Rectal smooth muscle tissue (tissue), 1 donor: ENCODE results near the gene BSN.
A peak's percentile ranks its signal among the peaks of the same experiment; 100 is the strongest.

Experiments
- H3K27ac ChIP-seq: one replicate; pipeline ENCODE4 v1.7.0; 2013; ENCODE audit warnings: low read depth, low read length, inconsistent platforms
- H3K27me3 ChIP-seq: one replicate; pipeline ENCODE4 v1.7.0; 2013; ENCODE audit warnings: low read length; ENCODE audit not compliant: control insufficient read depth, insufficient read depth
- H3K36me3 ChIP-seq: one replicate; pipeline ENCODE4 v1.7.0; 2013; ENCODE audit warnings: low read length; ENCODE audit not compliant: control insufficient read depth, insufficient read depth
- H3K4me1 ChIP-seq: one replicate; pipeline ENCODE4 v1.7.0; 2013; ENCODE audit warnings: low read length; ENCODE audit not compliant: control insufficient read depth, insufficient read depth
- H3K4me3 ChIP-seq: one replicate; pipeline ENCODE4 v1.7.0; 2013; ENCODE audit warnings: low read length
- H3K9ac ChIP-seq: one replicate; pipeline ENCODE4 v1.7.0; 2013; ENCODE audit warnings: low read length

Gene BSN

DNA sequence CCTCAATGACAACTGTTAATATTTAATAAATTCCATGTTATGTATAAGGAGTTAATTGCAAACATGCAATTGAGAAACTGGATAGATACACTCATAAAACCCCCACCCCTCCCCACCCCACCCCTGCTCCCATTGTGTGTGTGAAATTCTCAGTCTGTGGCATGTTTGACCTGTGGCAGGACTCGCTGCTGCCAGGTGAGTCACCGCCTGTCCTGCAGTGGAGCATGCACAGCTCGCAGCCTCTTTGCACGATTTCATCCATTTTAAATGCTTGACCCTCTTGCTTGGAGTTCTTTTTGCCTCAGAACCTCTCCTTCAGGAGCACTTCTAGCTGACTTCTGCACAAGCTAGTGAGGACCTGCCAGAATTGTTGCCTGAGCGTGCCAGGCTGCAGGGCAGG lies 114.6 kb downstream of the BSN start:
- Histone ChIP-seq H3K36me3 (no peaks in the 10 kb centered on the region), H3K9ac (no peak overlapping the region), H3K4me1 (peaks cover 4% of the 10 kb centered on the region), H3K27ac (no peak overlapping the region), H3K4me3 (no peak overlapping the region), H3K27me3 (peaks cover 6% of the 10 kb centered on the region)

DNA sequence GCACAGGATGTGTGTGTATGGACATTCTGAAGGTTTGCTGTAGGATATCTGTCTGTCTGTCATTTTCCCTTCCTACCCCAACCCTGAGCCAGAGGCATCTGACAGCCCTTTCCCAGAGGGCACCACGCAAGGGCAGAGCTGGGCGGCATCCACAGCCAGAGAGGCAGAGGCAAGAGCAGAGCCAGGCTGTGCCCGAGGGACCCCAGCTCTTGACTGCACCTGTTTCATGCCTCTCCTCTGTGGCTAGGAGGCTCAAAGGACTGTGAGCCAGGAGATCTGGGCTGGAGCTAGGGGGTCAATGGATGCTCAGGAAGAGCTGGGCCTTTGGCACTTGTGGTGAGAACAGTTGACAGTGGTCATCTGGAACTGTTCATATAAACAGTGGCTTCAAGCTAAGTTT lies 115.1 kb downstream of the BSN start:
- Histone ChIP-seq H3K27ac (no peak overlapping the region), H3K9ac (no peak overlapping the region), H3K36me3 (no peaks in the 10 kb centered on the region), H3K4me1 (peaks cover 4% of the 10 kb centered on the region), H3K4me3 (no peak overlapping the region), H3K27me3 (peaks cover 6% of the 10 kb centered on the region)

DNA sequence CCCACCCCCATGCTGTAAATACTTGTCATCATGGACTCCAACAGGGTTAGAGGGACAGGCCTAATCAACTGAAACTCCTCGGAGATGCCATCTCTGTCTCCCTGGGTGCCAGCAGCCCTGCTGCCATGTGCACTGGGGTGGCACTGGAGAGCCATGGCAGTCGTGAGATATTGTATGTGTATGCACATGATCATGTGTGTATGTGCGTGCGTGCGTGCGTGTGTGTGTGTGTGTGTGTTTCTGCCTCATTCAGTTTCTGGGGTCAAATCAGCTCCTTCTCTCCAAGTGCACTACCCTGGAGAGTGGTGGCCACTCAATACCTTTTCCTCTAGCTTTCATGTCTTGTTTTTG lies 116.6 kb downstream of the BSN start:
- H3K27ac ChIP-seq: no peak overlapping the region
- no peaks in the 10 kb centered on the region for H3K36me3 ChIP-seq
- peaks cover 7% of the 10 kb centered on the region for H3K4me1 ChIP-seq
- H3K4me3 ChIP-seq: no peak overlapping the region
- no peak overlapping the region for H3K9ac ChIP-seq
- H3K27me3 ChIP-seq: peaks cover 5% of the 10 kb centered on the region

DNA sequence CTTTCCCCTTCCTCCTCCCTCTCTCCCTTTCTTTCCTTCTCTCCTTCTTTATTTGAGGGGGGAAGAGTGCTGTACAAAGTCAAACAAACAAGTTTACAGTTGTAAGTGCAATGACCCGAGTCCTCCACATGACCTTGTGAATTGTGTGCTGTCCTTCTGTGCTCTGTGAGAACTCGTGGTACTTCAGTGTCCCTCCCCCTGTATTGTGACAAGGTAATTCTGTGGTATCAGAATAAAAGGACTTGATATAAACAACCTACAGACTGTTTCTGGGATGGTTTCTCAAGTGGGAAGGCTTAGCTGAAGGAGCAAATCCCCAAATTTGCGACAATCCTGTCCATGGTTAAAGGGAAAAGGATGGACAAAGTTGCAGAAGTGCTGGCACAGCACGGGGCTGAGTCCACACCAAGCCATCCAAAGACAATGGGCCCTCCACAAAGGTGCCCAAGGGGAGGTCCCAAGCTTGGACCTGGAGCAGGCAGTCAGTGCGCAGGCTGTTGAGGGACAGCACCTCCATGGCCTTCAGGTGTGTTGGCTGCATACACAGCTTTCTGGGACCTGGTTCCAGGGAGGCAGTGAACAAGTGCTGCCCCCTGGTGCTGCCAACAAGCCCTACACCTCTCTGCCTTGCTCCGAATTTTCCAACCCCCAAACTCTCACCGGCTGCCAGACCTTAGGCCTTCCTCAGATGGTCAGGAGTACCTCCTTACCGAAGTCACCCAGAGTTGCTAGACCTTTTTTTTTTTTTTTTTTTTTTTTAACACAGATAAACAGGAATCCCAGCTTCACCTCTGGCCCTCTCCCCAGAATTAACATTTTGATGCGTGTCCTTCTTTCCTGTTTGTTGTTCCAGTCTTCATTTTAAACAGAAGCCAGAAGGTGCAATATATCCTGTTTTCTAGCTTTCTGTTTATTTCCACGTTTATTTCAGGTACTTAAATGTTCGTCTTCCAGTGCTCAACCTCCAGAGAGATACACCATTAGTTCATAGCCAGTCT lies 117.3 kb downstream of the BSN start:
- no peak overlapping the region for H3K27ac ChIP-seq
- no peak overlapping the region for H3K9ac ChIP-seq
- peaks cover 3% of the 10 kb centered on the region for H3K27me3 ChIP-seq
- peaks cover 2% of the 10 kb centered on the region for H3K36me3 ChIP-seq
- H3K4me1 ChIP-seq: peaks cover 7% of the 10 kb centered on the region
- no peak overlapping the region for H3K4me3 ChIP-seq

DNA sequence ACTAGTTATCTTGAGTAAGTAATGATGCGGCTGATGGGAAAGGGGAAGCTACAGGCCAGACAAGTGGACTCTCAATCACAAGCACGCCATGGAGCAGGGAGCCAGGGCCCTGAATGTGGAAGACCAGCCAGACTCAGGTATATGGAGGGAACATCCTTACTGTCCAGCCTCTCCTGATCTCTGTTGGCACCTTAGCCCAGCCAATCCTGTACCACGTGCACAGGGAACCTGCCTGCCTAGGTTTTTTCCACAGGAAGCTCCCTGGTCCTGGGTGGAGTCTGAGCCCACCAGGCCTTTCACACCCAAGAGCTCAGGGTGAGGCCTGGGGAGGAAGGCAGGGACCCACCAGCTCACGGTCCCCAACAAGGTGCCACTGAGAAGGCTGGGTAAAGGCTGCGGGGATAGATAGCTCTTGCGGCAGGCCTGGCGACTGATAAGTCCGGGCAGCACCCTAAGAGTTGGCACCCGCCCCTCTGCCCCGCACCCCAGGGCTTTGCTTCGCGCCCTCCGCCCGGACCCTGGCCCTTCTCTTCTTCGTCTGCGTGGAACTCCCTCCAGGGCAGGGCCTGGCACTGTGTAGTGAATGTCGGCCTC lies 118.9 kb downstream of the BSN start:
- Histone ChIP-seq H3K9ac (no peak overlapping the region), H3K36me3 (peaks cover 17% of the 10 kb centered on the region), H3K4me1 (peaks cover 7% of the 10 kb centered on the region), H3K27ac (peak overlapping the region; percentile 89), H3K4me3 (peak overlapping the region; percentile 88), H3K27me3 (no peaks in the 10 kb centered on the region)

DNA sequence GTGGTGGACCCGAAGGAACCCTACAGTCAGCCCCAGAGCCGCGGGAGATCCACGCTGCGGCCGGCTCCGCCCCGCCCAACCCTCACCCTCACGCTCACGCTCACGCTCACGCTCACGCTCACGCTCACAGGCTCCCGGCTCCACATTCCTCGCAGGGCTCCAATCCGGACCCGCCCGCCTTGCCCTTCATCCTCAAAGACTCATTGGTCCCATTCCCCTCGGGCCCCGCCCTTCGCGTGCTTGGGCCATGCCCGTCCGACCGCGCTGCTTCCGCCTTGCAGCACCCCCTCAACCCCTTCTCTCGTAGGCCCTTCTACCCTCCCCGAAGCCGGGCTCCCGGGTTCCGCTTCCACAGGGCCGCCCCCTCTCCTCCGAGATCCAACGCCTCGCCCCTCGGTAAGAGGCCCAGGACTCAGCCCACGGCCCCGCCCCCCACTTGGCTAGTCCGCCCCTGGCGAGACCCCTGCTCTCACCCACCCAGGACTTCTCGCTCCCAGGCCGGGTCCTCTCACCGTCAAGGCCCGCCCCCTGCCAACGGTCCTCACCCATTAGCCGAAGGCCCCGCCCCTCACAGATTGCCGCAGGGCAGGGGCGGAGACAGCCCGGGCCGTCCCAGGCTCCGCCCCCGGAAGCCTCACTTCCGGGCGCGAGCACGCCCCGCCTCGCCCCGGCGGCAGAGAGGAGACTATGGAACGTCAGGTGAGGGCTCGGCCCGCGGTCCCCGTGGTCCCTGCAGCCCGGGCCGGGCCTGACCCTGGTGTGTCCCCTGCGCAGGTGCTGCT lies 119.6 kb downstream of the BSN start, which contains the start of gene APEH:
TSS of gene APEH (plus strand) at position 637 of the 782 bp plus-strand sequence. CDS start at position 688, 51 bp downstream.
- Histone ChIP-seq H3K36me3 (peaks cover 20% of the 10 kb centered on the region), H3K27me3 (no peaks in the 10 kb centered on the region), H3K27ac (peak within 1 kb of the TSS; percentile 89), H3K9ac (peak within 1 kb of the TSS; percentile 77), H3K4me1 (peaks cover 7% of the 10 kb centered on the region), H3K4me3 (peak within 1 kb of the TSS; percentile 88)

DNA sequence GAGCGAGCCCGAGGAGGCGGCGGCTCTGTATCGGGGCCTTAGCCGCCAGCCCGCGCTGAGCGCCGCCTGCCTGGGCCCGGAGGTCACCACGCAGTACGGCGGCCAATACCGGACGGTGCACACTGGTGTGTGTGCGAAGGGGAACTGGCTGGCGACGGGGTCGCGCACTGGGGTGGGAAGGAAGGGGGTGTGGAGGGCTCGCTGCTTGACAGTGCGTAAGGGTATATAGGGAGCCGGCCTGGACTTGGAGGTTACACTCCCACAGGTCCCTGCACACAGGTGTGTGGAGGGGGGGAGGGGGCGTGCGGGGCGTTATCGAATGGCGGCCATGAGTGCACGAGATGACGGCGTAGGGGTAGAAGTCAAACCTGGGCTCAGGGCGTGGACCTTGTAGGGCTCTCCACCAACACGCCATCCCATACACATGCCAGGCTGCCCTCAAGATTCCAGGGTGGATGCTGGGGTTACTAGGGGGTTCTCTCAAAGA lies 120.3 kb downstream of the BSN start:
- H3K36me3 ChIP-seq: peaks cover 25% of the 10 kb centered on the region
- peak overlapping the region; percentile 88 for H3K4me3 ChIP-seq
- H3K9ac ChIP-seq: peak overlapping the region; percentile 77
- H3K27me3 ChIP-seq: no peaks in the 10 kb centered on the region
- peak overlapping the region; percentile 89 for H3K27ac ChIP-seq
- peaks cover 7% of the 10 kb centered on the region for H3K4me1 ChIP-seq

DNA sequence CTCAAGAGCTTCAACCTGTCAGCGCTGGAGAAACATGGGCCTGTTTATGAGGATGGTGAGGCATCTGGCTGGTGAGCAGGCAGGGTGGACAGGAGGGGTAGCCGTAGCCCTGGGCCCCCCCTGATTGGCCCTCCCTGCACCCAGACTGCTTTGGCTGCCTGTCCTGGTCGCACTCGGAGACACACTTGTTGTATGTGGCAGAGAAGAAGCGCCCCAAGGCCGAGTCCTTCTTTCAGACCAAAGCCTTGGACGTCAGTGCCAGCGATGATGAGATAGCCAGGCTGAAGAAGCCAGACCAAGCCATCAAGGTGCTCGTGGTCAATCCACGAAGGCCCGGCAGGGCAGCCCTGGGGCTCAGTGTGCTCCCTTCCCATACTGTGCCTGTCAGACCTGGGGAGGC lies 121.6 kb downstream of the BSN start:
- Histone ChIP-seq H3K27me3 (no peaks in the 10 kb centered on the region), H3K36me3 (peaks cover 38% of the 10 kb centered on the region), H3K4me3 (no peak overlapping the region), H3K9ac (no peak overlapping the region), H3K4me1 (peaks cover 7% of the 10 kb centered on the region), H3K27ac (no peak overlapping the region)

DNA sequence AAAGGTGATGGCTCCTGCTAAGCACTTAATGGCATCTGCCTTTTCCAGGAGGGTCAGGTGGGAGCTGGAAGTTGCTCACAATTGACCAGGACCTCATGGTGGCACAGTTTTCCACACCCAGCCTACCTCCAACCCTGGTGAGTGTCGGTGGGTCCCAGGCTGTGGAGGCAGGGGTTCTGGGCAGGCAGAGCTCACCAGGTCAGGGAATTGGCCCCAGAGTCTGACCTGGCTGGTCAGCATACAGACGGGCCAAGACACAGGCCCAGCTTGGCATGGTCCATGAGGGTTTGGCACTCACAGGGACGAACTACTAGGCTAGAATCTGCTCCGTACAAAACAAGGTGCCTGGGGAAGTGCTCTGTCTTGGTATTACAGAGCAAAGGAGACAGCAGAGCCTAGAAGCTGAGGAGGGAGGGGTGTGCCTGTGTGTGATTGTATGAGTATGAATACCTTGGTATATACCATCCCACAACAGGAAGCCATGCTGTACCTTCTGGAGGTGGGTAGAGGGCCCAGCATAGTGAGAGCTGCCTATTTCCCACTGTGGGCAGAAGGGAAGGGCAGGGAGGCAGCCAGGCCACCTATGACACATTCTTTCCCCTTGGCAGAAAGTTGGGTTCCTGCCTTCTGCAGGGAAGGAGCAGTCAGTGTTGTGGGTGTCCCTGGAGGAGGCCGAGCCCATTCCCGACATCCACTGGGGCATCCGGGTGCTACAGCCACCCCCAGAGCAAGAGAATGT lies 126.4 kb downstream of the BSN start:
- H3K4me1 ChIP-seq: no peaks in the 10 kb centered on the region
- no peak overlapping the region for H3K4me3 ChIP-seq
- H3K36me3 ChIP-seq: peaks cover 63% of the 10 kb centered on the region
- H3K27ac ChIP-seq: no peak overlapping the region
- peaks cover 3% of the 10 kb centered on the region for H3K27me3 ChIP-seq
- H3K9ac ChIP-seq: no peak overlapping the region

DNA sequence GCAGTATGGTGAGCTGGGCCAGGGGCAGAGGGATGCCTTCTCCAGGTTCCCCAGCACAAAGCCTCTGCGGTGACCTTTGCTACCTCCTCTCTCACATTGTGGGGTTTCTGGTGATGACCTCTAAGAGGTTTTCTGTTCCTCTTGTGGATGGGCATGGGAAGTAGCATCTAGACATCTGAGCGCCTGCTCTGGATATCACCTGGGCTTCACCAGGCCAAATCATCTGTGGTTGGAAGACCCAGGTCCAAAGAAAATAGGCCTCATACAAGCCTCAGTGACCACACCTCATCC lies 126.9 kb downstream of the BSN start:
- Histone ChIP-seq H3K27me3 (peaks cover 3% of the 10 kb centered on the region), H3K9ac (no peak overlapping the region), H3K27ac (no peak overlapping the region), H3K36me3 (peaks cover 63% of the 10 kb centered on the region), H3K4me1 (no peaks in the 10 kb centered on the region), H3K4me3 (no peak overlapping the region)

DNA sequence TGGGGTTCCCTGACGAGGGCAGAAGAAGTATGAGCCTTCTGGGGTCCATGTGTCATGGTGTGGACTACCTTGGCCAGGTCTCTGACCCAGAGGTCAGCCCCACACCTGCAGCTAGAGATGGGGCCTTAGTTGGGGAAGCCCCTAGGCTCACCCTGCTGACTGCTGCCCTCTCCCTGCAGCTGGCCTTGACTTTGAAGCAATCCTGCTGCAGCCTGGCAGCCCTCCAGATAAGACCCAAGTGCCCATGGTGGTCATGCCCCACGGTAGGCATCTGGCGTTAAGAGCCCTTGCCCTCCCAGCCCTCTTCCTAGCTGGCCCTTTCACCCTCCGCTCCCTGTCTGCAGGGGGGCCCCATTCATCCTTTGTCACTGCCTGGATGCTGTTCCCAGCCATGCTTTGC lies 127.3 kb downstream of the BSN start:
- H3K27ac ChIP-seq: no peak overlapping the region
- no peaks in the 10 kb centered on the region for H3K4me1 ChIP-seq
- no peak overlapping the region for H3K4me3 ChIP-seq
- H3K27me3 ChIP-seq: peaks cover 3% of the 10 kb centered on the region
- peaks cover 62% of the 10 kb centered on the region for H3K36me3 ChIP-seq
- H3K9ac ChIP-seq: no peak overlapping the region

DNA sequence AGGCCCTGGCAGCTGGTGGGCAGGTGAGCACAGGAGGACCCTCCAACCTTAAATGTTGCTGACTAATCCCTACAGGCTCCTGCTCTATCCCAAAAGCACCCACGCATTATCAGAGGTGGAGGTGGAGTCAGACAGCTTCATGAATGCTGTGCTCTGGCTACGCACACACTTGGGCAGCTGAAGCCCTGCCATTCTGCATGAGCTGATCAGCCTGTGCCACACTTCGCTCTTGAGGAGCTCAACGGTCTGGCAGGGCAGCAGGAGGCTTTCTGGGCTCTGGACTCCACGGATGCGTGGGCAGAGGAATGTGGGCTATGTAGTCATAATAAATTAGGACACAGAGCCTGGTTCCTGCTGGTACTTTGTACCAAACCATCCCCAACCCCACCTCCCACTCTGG lies 128.9 kb downstream of the BSN start:
- peaks cover 46% of the 10 kb centered on the region for H3K36me3 ChIP-seq
- no peak overlapping the region for H3K27ac ChIP-seq
- peaks cover 3% of the 10 kb centered on the region for H3K27me3 ChIP-seq
- no peaks in the 10 kb centered on the region for H3K4me1 ChIP-seq
- no peak overlapping the region for H3K4me3 ChIP-seq
- H3K9ac ChIP-seq: no peak overlapping the region
